NCI-H2107 treated with DMSO at 0.1 percent for 48 hours (cell line): Measurements from ENCODE around the gene PLA2G4F.
"Not testable (repeated sequence)": the region's sequence is repeated elsewhere in the genome, so short reads cannot be mapped to it uniquely, and the experiment has no call there.

Experiments
- DNase-seq: peaks from one replicate; lab custom pipeline; 2025; ENCODE audit not compliant: unreplicated experiment; lab: John Stamatoyannopoulos, UW

Gene PLA2G4F

DNA sequence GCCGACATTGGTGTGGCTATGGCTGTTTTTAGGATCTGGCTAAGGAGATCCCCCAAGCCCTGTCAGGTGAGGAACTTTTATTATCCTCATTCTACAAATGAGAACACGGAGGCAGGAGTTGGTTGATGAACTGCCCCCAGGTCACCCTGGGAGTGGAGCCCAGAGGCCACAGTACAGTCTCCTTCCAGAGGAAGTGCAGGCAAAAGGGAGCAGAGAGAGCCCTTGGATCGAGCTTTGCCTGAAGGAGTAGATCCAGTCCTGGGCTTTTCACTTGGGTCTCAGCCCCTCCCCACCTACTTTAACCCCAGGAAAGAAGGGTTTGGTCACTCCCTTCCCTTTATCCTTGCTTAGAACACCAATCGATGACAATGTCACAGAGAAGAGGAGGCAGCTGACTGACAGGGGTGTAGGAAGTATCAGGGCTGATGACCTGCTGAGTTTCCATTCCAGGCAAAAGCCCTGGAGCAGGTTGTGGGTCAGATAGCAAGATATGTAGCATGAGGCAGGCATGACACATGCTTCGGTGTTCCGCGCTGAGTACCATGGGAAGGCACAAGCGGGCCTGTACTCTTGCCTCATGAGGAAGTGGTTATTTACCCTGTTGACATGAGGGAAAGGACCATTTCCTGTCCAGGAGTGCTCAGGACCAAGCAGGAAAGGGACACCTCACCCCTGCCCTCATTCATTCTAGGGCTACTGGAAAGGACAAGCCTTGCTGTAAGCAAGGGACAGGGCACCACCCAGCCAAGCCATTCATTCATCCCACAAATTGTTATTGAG is 56.2 kb downstream of the PLA2G4F start:
- DNase-seq: no peak

DNA sequence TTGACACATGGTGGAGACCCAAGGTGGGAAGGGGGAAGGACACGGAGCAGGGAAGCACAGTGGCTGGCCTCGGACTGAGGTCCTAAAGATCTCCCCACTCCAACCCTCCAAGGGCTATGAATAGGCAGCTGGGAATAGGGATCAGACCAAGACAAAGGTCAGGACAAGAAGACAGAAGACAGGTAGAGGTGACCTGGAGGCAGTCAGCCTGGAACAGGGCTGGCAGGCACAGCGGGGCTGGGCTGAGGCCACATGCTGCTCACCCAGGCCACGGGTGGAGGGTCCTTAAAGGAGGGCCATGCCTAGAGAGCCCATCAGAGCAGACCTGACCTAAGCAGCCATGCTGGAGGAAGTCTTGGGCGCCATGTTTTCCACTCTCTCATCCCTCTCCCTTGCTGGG is 59.4 kb downstream of the PLA2G4F start:
- no peak for DNase-seq

DNA sequence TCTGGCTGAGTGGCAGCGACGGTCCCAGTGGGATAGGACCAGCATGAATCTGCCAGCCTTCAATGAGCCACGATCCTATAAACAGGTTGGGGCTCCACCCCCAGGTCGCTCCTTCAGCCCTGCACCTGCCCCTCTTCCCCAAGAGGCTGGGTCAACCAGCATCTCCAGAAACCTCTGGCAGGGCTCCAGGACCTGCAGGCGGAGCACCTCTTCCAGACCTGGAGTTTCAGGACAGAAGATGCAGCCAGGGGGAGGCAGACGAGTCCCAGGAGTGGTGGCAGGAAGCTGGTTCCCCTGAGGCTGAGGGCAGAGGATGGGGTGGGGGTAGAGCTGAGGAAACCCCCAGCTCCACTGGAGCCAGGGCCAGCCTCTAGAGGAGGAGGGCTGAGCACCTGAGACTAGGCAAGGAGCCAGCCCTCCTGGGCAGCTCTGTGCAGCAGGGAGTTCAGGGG is 61.9 kb downstream of the PLA2G4F start, which contains the start of gene PLA2G4D:
TSS of gene PLA2G4D (minus strand) at position 51 of the 452 bp plus-strand sequence. CDS start 103 bp downstream, outside the sequence.
- peak; percentile 68 for DNase-seq

DNA sequence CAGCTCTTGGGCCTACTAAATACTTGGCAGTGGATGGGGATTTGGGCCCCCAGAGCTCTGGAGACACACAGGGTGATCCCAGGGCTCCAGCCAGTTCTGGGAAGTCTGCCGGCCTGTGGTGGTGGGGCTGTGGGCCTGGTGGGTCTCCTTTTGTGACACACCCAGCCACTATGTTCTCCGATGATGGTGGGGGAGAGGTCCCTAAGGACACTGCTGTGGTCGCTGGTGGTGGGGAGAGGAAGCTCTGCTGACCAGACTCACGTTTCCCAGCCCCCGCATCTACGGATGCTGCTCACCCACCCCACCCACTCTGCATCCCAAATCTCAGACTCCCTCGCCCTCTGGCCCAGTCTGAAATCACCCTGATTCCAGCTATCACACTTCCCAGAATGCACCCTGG is 62.5 kb downstream of the PLA2G4F start:
- no peak for DNase-seq

DNA sequence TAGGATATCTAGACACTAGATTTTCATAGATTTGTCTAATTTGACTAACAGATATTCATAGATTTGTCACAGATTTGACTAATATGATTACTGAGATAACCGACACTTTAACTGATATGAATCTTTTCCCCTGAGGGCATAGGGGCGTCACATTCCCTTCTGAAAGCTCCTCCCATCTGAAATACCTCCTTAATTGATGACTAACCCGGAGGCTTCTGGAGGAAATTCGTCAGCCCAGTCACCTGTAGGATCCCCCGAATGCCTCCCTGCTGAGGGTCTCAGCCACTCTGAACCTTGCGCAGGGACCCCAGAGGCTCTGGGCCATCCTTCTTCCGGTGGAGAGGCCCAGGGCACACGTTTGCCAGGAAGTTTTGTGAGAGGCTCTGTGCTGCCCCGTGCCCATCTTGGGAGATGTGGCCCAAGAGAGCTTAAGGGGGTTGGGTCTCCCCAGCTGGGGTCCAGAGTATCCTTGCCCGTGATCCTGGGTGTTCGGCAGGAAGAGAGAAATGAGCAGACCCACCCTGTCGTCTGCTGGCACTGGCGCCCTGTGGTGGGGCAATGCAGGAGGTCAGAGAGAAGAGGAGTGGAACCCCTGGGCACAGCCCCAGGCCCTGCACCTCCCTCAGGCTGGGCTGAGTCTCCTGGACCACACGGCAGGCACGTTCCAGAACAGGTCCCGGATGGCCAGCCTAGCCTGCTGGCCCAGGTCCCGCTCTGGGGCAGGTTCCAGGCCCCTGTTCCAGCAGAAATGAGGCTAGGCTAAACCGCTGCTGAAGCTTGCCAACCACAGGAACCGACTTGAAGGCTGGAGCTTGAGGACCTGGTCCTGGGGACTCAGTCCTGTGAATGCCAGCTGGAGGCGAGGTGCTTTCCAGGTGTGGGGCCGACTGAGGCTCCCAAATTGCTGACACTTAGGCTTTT is 63.8 kb downstream of the PLA2G4F start:
- DNase-seq: no peak

DNA sequence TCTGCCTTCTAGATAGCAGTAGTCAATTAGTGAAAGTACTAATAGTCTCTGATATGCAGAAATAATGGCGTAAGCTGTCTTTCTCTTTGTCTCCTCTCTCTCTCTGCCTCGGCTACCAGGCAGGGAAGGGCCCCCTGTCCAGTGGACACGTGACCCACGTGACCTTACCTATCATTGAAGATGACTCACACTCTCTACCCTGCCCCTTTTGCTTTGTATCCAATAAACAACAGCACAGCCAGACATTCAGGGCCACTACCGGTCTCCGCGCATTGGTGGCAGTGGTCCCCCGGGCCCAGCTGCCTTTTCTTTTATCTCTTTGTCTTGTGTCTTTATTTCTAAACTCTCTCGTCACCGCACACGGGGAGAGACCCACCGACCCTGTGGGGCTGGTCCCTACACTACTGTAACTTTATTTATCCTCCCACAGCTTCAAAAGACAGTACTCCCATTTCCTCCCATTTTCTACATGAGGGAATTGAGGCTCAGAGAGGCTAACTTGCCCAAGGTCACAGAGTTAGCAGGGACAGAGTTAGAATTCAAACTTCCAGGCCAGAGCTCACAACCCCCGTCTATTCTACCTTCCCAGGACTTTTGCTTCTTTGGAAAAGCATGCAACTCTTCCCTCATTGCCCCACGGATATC is 64.6 kb downstream of the PLA2G4F start:
- DNase-seq: not testable (repeated sequence)

DNA sequence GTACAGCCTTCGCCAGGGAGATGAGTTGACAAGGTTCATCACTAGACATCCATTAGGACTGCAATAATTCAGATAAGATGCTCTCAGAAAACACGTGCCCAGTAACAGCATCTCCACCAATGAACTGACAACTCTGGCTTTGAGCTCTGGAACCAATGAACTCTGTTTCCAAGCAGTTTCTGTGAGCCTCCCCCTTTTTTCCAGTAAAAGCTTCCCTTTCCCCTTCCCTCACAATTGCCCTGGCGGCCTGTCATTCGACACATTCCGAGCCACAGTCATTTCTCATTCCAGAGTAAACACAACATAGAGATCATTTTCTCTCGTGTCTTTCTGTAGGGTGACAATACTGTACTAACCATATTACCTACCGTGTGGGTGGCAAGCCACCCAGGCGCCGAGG is 65.7 kb downstream of the PLA2G4F start:
- DNase-seq: no peak

DNA sequence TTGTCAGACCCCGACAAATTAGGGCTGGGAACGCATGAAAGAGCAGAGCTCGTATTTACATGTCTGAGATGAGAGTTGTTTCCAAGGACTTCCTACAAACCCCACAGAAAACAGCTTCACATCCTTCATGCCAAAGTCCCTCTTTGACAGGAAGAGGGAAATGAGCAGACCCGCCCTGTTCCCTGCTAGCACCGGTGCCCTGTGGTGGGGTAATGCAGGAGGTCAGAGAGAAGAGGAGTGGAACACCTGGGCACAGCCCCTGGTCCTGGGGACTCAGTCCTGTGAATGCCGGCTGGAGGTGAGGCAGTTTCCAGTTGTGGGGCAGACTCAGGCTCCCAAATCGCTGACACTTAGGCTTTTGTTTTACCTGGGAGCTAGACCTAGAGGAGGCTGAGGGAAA is 66.1 kb downstream of the PLA2G4F start:
- no peak for DNase-seq

DNA sequence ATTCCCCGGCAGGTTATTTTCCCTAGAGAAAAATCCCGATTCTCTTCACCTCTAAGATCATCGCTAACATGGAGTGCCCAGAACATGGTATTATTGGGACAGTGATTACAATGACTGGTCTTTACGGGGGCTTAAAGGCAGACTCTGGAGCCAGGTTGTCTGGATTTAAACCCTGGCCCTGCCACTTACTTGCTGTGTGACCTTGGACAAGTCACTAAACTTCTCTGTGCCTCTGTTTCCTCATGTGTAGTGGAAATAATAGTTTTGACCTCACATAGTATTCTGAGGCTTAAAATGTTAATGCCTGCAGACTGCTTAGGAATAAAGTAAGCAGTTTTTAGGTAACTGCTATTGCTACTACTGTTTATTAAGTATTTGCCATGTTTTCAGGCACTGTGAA is 66.5 kb downstream of the PLA2G4F start:
- DNase-seq: no peak
